Liver (tissue), 3 donors: ENCODE measurements around the gene SLC12A7.

Experiments used
- ATF3 ChIP-seq: IDR thresholded peaks from 2 replicates; pipeline ENCODE4 v1.6.1; 2016; ENCODE audit warnings: antibody characterized with exemption
- JUND ChIP-seq, 2 donors: IDR thresholded peaks; 2 replicates each; pipeline ENCODE4 v1.6.1; 2016; ENCODE audit warnings: antibody characterized with exemption in 2 of 2
- RXRA ChIP-seq, 2 donors: IDR thresholded peaks; 2 replicates each; pipeline ENCODE4 v1.6.1; 2017 to 2018; ENCODE audit warnings: antibody characterized with exemption in 2 of 2, mild to moderate bottlenecking in 1 of 2
- SP1 ChIP-seq: IDR thresholded peaks from 2 replicates; pipeline ENCODE4 v1.6.1; 2018; ENCODE audit warnings: antibody characterized with exemption, mild to moderate bottlenecking
- TAF1 ChIP-seq: conservative IDR thresholded peaks from 2 replicates; pipeline ENCODE4 v1.6.1; 2016; ENCODE audit warnings: antibody characterized with exemption, mild to moderate bottlenecking
- YY1 ChIP-seq: IDR thresholded peaks from 2 replicates; pipeline ENCODE4 v1.6.1; 2016; ENCODE audit warnings: antibody characterized with exemption, mild to moderate bottlenecking
- TF ChIP-seq, protein P1 (sequence below): fragments of 150-350 bp; IDR thresholded peaks from 2 replicates; pipeline ENCODE4 v1.5.1; 2017; ENCODE audit warnings: improper control_type of control experiment, low read depth, low read length; ENCODE audit not compliant: missing input control
- TF ChIP-seq, protein P2 (sequence below): IDR thresholded peaks from 2 replicates; pipeline ENCODE4 v1.6.1; 2016; ENCODE audit warnings: antibody characterized with exemption, mild to moderate bottlenecking
- donor health status: healthy.
- donor health status: healthy.

GRCh38 chr5:1151316-1151715, 39.5 kb upstream of the SLC12A7 start:
- no peak for TF ChIP-seq SP1
- TF ChIP-seq, protein P1, sequence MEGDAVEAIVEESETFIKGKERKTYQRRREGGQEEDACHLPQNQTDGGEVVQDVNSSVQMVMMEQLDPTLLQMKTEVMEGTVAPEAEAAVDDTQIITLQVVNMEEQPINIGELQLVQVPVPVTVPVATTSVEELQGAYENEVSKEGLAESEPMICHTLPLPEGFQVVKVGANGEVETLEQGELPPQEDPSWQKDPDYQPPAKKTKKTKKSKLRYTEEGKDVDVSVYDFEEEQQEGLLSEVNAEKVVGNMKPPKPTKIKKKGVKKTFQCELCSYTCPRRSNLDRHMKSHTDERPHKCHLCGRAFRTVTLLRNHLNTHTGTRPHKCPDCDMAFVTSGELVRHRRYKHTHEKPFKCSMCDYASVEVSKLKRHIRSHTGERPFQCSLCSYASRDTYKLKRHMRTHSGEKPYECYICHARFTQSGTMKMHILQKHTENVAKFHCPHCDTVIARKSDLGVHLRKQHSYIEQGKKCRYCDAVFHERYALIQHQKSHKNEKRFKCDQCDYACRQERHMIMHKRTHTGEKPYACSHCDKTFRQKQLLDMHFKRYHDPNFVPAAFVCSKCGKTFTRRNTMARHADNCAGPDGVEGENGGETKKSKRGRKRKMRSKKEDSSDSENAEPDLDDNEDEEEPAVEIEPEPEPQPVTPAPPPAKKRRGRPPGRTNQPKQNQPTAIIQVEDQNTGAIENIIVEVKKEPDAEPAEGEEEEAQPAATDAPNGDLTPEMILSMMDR = no peak
- TF ChIP-seq TAF1 = no peak
- no peak for TF ChIP-seq YY1
- TF ChIP-seq RXRA (IDR thresholded peaks at IDR 0.05) = no peak
- TF ChIP-seq JUND (IDR thresholded peaks at IDR 0.05) = no peak
- TF ChIP-seq, protein P2, sequence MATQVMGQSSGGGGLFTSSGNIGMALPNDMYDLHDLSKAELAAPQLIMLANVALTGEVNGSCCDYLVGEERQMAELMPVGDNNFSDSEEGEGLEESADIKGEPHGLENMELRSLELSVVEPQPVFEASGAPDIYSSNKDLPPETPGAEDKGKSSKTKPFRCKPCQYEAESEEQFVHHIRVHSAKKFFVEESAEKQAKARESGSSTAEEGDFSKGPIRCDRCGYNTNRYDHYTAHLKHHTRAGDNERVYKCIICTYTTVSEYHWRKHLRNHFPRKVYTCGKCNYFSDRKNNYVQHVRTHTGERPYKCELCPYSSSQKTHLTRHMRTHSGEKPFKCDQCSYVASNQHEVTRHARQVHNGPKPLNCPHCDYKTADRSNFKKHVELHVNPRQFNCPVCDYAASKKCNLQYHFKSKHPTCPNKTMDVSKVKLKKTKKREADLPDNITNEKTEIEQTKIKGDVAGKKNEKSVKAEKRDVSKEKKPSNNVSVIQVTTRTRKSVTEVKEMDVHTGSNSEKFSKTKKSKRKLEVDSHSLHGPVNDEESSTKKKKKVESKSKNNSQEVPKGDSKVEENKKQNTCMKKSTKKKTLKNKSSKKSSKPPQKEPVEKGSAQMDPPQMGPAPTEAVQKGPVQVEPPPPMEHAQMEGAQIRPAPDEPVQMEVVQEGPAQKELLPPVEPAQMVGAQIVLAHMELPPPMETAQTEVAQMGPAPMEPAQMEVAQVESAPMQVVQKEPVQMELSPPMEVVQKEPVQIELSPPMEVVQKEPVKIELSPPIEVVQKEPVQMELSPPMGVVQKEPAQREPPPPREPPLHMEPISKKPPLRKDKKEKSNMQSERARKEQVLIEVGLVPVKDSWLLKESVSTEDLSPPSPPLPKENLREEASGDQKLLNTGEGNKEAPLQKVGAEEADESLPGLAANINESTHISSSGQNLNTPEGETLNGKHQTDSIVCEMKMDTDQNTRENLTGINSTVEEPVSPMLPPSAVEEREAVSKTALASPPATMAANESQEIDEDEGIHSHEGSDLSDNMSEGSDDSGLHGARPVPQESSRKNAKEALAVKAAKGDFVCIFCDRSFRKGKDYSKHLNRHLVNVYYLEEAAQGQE = no peak
- no peak for TF ChIP-seq ATF3
